Upper lobe of left lung (tissue), 6 donors: ENCODE results near the gene GTF2H1. TPM values are rescaled to one million over a fixed set of nuclear protein-coding genes. Genes with fewer than 3 reads are reported as not detected.
"Not testable (repeated sequence)": the region's sequence is repeated elsewhere in the genome, so short reads cannot be mapped to it uniquely, and the experiment has no call there.

ENCODE experiments used
- ATAC-seq, 2 donors: fragments of 200-7000 bp; cut with Tn5 transposase; one replicate each; pipeline ENCODE4 v1.9.1; 2022; ENCODE audit warnings: mild to moderate bottlenecking in 2 of 2, moderate library complexity in 2 of 2; ENCODE audit not compliant: low FRiP score in 2 of 2
- DNase-seq, 2 donors: peaks; one replicate each; pipeline ENCODE4 v3.0.0-alpha.2; 2019 to 2020
- H3K27ac ChIP-seq, 4 donors: fragments of 200-600 bp; sonication (generic); one replicate each; pipeline ENCODE4 v1.5.1; 2016 to 2019
- H3K27me3 ChIP-seq, 4 donors: fragments of 200-600 bp; sonication (generic); one replicate each; pipeline ENCODE4 v1.5.1; 2017 to 2019
- H3K36me3 ChIP-seq, 4 donors: fragments of 200-600 bp; sonication (generic); one replicate each; pipeline ENCODE4 v1.5.1; 2016 to 2019
- H3K4me1 ChIP-seq, 4 donors: fragments of 200-600 bp; sonication (generic); one replicate each; pipeline ENCODE4 v1.5.1; 2018 to 2019
- H3K4me3 ChIP-seq, 4 donors: fragments of 200-600 bp; sonication (generic); one replicate each; pipeline ENCODE4 v1.5.1; 2017 to 2019; ENCODE audit warnings: mild to moderate bottlenecking in 2 of 4, moderate library complexity in 1 of 4
- H3K9me3 ChIP-seq, 4 donors: fragments of 200-600 bp; sonication (generic); one replicate each; pipeline ENCODE4 v1.5.1; 2018 to 2019
- EP300 ChIP-seq, 4 donors: sonication (generic); formaldehyde crosslinking; IDR thresholded peaks; one replicate each; pipeline ENCODE4 v1.5.1; 2017; ENCODE audit warnings: antibody characterized with exemption in 4 of 4, control low read depth in 2 of 4
- POLR2A ChIP-seq, 4 donors: fragments of 450-650 bp; IDR thresholded peaks; one replicate each; pipeline ENCODE4 v1.5.1; 2016 to 2017; ENCODE audit warnings: antibody characterized with exemption in 4 of 4, mild to moderate bottlenecking in 2 of 4
- POLR2AphosphoS5 ChIP-seq, 2 donors: sonication (generic); formaldehyde crosslinking; IDR thresholded peaks; one replicate each; pipeline ENCODE4 v1.5.1; 2017; ENCODE audit warnings: antibody characterized with exemption in 2 of 2
- WGBS, 2 donors: methylation state at CpG; one replicate each; pipeline ENCODE4 v1.1.5; 2017 to 2018; 5-methylcytosine and 5-hydroxymethylcytosine counted together
- total RNA-seq, 6 donors: library from RNA; depleted of rRNA in 4 of 6; stranded (reverse); fragments of >200 nt in 4 of 6; gene quantifications; one replicate each; pipeline versions ENCODE4 v1.1.0 to v1.2.1, GENCODE V29; 2016 to 2021
- TF ChIP-seq, protein P1 (sequence below), 6 experiments: fragments of 450-650 bp in 4 of 6; fragments of 200-600 bp in 2 of 6; sonication (generic) in 2 of 6; IDR thresholded peaks; one replicate each; pipeline ENCODE4 v1.5.1; 2016 to 2019; ENCODE audit warnings: antibody characterized with exemption in 6 of 6
- donor health status: DM: no; HTN: no; CAD: no; lungs with moderate emphysema.
- donor health status: DM: no; HTN: yes; CAD: no; lungs with severe emphysema.

GTF2H1 gene
- total RNA-seq, 6 donors from 2014 or later = 22.8 to 52.7 (median 39.3) TPM

DNA sequence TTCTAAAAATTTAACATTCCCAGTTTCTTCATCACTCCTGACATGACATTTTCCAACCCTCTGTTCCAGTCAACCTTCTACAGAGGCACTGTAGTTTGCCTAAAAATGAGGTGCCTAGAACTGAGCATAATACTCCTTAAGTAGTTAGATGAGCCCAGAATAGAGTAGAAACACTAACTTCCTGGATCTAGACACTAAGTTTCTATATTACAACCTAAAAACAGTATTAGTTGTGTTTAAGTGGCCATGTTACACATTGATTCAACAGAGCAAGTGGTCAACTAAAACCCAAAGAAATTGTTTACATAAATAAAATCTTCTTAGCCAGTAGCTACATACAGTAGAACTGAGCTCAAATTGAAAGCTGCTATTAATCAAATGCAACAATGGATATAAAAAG is 1.8 kb upstream of the GTF2H1 start:
- Histone ChIP-seq H3K36me3 (peaks cover 0 to 6% (median 0%) of the 10 kb centered on the region in 4 donors), H3K27ac (peak overlapping the region in 1 of 4 donors; percentile 97), H3K4me3 (peak overlapping the region in 3 of 4 donors; percentile 63 to 71 (median 68)), H3K9me3 (no peaks in the 10 kb centered on the region), H3K27me3 (no peaks in the 10 kb centered on the region), H3K4me1 (peaks cover 36 to 53% (median 41%) of the 10 kb centered on the region in 4 donors)
- TF ChIP-seq POLR2AphosphoS5 (IDR thresholded peaks at IDR 0.05) = no peak
- TF ChIP-seq, protein P1, sequence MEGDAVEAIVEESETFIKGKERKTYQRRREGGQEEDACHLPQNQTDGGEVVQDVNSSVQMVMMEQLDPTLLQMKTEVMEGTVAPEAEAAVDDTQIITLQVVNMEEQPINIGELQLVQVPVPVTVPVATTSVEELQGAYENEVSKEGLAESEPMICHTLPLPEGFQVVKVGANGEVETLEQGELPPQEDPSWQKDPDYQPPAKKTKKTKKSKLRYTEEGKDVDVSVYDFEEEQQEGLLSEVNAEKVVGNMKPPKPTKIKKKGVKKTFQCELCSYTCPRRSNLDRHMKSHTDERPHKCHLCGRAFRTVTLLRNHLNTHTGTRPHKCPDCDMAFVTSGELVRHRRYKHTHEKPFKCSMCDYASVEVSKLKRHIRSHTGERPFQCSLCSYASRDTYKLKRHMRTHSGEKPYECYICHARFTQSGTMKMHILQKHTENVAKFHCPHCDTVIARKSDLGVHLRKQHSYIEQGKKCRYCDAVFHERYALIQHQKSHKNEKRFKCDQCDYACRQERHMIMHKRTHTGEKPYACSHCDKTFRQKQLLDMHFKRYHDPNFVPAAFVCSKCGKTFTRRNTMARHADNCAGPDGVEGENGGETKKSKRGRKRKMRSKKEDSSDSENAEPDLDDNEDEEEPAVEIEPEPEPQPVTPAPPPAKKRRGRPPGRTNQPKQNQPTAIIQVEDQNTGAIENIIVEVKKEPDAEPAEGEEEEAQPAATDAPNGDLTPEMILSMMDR (IDR thresholded peaks at IDR 0.05) = no peak
- TF ChIP-seq EP300 (IDR thresholded peaks at IDR 0.05) = no peak
- TF ChIP-seq POLR2A (IDR thresholded peaks at IDR 0.05) = no peak
- ATAC-seq (no peak), DNase-seq (no peak)

- no peaks in the 10 kb centered on the region for H3K27me3 ChIP-seq
- H3K4me1 ChIP-seq = peaks cover 36 to 60% (median 41%) of the 10 kb centered on the region in 4 donors
- ATAC-seq (peak in 1 of 2 donors; percentile 2), DNase-seq (no peak)
- H3K36me3 ChIP-seq = peaks cover 0 to 10% (median 2%) of the 10 kb centered on the region in 4 donors
- H3K27ac ChIP-seq = peak overlapping the region; percentile 95 to 97 (median 96)
- H3K9me3 ChIP-seq = no peaks in the 10 kb centered on the region
- H3K4me3 ChIP-seq = peak overlapping the region; percentile 40 to 71 (median 66)
- TF ChIP-seq, protein P1 (IDR thresholded peaks at IDR 0.05) = no peak
- TF ChIP-seq POLR2A (IDR thresholded peaks at IDR 0.05) (no peak), EP300 (IDR thresholded peaks at IDR 0.05) (no peak), POLR2AphosphoS5 (IDR thresholded peaks at IDR 0.05) (no peak)
- WGBS, 2 donors = 2 to 6% methylated on average over 4 of the region's 4 CpGs
These were observed 794 bp upstream of the GTF2H1 start for GRCh38 chr11:18321578-18321968.

DNA sequence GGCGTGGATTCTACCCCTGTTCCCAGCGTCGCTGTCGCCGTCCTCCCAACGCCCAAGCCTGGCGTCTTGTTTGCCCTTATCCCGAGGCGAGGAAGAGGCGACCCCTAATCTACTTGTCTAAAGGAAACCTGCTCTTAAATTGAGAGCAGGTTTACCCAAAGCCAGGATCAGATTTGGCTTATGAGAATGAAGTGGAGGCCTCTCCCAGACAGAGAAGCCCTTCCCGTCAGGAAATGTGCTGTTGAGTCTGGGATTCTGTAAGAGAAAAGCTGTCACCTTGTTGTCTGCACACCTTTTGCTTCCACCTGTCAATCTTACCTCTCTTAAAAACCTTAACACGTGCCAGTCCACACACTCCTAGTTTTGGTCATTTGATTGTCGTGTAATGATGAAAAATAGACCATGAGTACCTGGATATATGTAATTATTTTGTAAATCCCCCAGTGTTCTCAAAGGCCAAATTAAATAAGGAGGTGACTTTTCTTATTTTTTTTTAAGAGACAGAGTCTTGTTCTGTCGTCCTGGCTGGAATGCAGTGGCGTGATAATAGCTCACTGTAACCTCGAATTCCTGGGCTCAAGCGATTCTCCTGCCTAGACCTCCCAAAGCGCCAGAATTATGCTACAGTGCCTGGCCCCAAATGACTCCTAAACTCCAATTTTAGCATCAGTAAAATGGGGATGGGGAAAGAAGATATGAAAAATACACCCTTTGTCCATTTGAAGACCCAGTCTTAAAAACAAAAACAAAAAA is 627 bp downstream of the GTF2H1 start:
- TF ChIP-seq POLR2AphosphoS5 (IDR thresholded peaks at IDR 0.05) (no peak), EP300 (IDR thresholded peaks at IDR 0.05) (no peak), POLR2A (IDR thresholded peaks at IDR 0.05) (no peak)
- TF ChIP-seq, protein P1 (IDR thresholded peaks at IDR 0.05) = no peak
- peaks cover 36 to 60% (median 41%) of the 10 kb centered on the region in 4 donors for H3K4me1 ChIP-seq
- WGBS, 2 donors = 14 to 24% methylated on average over 10 to 18 of the region's 18 CpGs
- H3K9me3 ChIP-seq = no peaks in the 10 kb centered on the region
- H3K27ac ChIP-seq = peak overlapping the region; percentile 95 to 97 (median 96)
- H3K36me3 ChIP-seq = peaks cover 0 to 14% (median 5%) of the 10 kb centered on the region in 4 donors
- no peaks in the 10 kb centered on the region for H3K27me3 ChIP-seq
- ATAC-seq = no peak
- peak overlapping the region; percentile 63 to 93 (median 70) for H3K4me3 ChIP-seq
- no peak for DNase-seq

DNA sequence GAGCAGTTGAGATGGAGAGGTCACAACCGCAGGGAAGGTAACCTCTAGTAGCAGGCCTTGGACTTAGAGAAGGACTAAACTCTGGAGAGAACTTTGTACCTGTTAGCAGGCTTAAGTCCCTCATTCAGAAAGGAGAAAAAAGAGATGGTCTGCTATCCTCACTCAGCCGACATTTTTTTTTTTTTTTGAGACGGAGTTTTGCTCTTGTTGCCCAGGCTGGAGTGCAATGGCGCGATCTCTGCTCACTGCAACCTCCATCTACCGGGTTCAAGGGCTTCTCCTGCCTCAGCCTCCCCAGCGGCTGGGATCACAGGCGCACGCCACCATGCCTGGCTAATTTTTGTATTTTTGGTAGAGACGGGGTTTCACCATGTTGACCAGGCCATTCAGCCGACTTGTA is 1.5 kb downstream of the GTF2H1 start:
- Histone ChIP-seq H3K36me3 (peaks cover 0 to 15% (median 6%) of the 10 kb centered on the region in 4 donors), H3K27ac (peak overlapping the region in 1 of 4 donors; percentile 95), H3K4me3 (peak overlapping the region in 2 of 4 donors; percentile 63 to 68), H3K4me1 (peaks cover 36 to 58% (median 41%) of the 10 kb centered on the region in 4 donors)
- ATAC-seq, H3K27me3 ChIP-seq, H3K9me3 ChIP-seq: not testable (repeated sequence)
- WGBS, 2 donors = 93 to 95% methylated on average over 11 of the region's 11 CpGs
- peak in 1 of 2 donors; percentile 21 for DNase-seq

DNA sequence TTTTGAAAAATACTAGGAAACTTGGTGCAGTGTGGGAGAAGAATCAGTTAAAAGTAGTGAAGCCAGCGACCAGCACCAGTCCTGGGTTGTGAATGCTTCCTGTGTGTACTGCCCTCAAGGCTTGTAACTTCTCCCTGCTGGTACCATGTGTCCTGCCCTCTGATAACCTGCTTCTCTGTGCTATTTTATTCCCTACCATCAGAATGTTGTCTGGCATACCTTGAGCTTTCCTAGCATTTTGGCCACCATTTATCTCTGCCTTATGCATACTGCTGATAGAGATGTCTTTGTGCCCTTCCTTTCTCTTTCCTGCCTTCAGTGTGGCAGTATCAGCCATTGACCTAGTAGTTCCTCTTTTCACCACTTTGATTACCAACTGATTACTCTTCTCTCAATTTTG is 2.0 kb downstream of the GTF2H1 start:
- TF ChIP-seq EP300 (IDR thresholded peaks at IDR 0.05) (no peak), POLR2AphosphoS5 (IDR thresholded peaks at IDR 0.05) (no peak), POLR2A (IDR thresholded peaks at IDR 0.05) (no peak)
- TF ChIP-seq, protein P1 (IDR thresholded peaks at IDR 0.05) = no peak
- Histone ChIP-seq H3K4me3 (peak overlapping the region in 1 of 4 donors; percentile 68), H3K4me1 (peaks cover 36 to 53% (median 40%) of the 10 kb centered on the region in 4 donors)

More for the DNA sequence above, 2.0 kb downstream of the GTF2H1 start:
- DNase-seq (no peak), ATAC-seq (no peak)
- Histone ChIP-seq H3K9me3 (no peaks in the 10 kb centered on the region), H3K27ac (no peak overlapping the region), H3K27me3 (no peaks in the 10 kb centered on the region), H3K36me3 (peaks cover 0 to 20% (median 6%) of the 10 kb centered on the region in 4 donors)
- 25 to 59% methylated on average over 1 of the region's 1 CpG for WGBS, 2 donors
